Tibial artery (tissue), 4 donors: ENCODE results near the gene TNS4.

Experiments
- DNase-seq, 2 donors: peaks; one replicate each; pipeline ENCODE4 v3.0.0-alpha.2; 2019
- H3K27ac ChIP-seq, 2 donors: fragments of 200-600 bp; sonication (generic) in 1 of 2; 1 replicate in 1 of 2; 2 replicates in 1 of 2; pipeline ENCODE4 v1.5.1; 2018 to 2019; ENCODE audit warnings: mild to moderate bottlenecking in 1 of 2
- H3K27me3 ChIP-seq, 2 donors: fragments of 200-600 bp; sonication (generic) in 1 of 2; one replicate each; pipeline versions ENCODE4 v1.5.1 to v1.6.0; 2016 to 2019
- H3K36me3 ChIP-seq, 3 donors: fragments of 200-600 bp; sonication (generic) in 2 of 3; one replicate each; pipeline ENCODE4 v1.5.1; 2016 to 2019; ENCODE audit warnings: mild to moderate bottlenecking in 2 of 3
- H3K4me1 ChIP-seq, 4 donors: fragments of 200-600 bp; sonication (generic) in 2 of 4; 1 replicate in 3 of 4; 2 replicates in 1 of 4; pipeline ENCODE4 v1.5.1; 2016 to 2019
- H3K4me3 ChIP-seq, 2 donors: fragments of 200-600 bp; sonication (generic) in 1 of 2; 1 replicate in 1 of 2; 2 replicates in 1 of 2; pipeline ENCODE4 v1.5.1; 2018 to 2019; ENCODE audit warnings: mild to moderate bottlenecking in 2 of 2
- H3K9me3 ChIP-seq, 3 donors: fragments of 200-600 bp; sonication (generic) in 1 of 3; one replicate each; pipeline ENCODE4 v1.5.1; 2016 to 2019
- CTCF ChIP-seq, 2 experiments: fragments of 200-600 bp in 1 of 2; fragments of 450-650 bp in 1 of 2; IDR thresholded peaks; one replicate each; pipeline ENCODE4 v1.5.1; 2017 to 2019; ENCODE audit warnings: antibody characterized with exemption in 2 of 2, mild to moderate bottlenecking in 1 of 2, moderate library complexity in 1 of 2
- intact Hi-C: fragments of 100-400 bp; cut with DNase I; formaldehyde crosslinking; loops from one replicate; pipeline ENCODE4 v1.15.0; 2023; ENCODE audit warnings: low total_unique reads

Gene TNS4

GRCh38 chr17:40541060-40541872 is 39.8 kb upstream of the TNS4 start:
- no peaks in the 10 kb centered on the region for H3K9me3 ChIP-seq
- peak in 1 of 2 donors; percentile 53 for DNase-seq
- no peaks in the 10 kb centered on the region for H3K36me3 ChIP-seq
- H3K4me1 ChIP-seq: peaks cover 10 to 70% (median 61%) of the 10 kb centered on the region in 4 donors
- no peak overlapping the region for H3K4me3 ChIP-seq
- intact Hi-C loops: no loop called here
- TF ChIP-seq CTCF (IDR thresholded peaks at IDR 0.05): no peak
- no peaks in the 10 kb centered on the region for H3K27me3 ChIP-seq
- H3K27ac ChIP-seq: peak overlapping the region; percentile 88 to 91

GRCh38 chr17:40540448-40540847 is 39.0 kb upstream of the TNS4 start:
- Histone ChIP-seq H3K4me1 (peaks cover 10 to 78% (median 68%) of the 10 kb centered on the region in 4 donors), H3K27me3 (no peaks in the 10 kb centered on the region), H3K4me3 (no peak overlapping the region), H3K27ac (peak overlapping the region; percentile 88 to 91), H3K36me3 (no peaks in the 10 kb centered on the region), H3K9me3 (no peaks in the 10 kb centered on the region)
- TF ChIP-seq CTCF (IDR thresholded peaks at IDR 0.05): no peak
- intact Hi-C loops: no loop called here
- peak in 1 of 2 donors; percentile 61 for DNase-seq

GRCh38 chr17:40539711-40540411 is 38.4 kb upstream of the TNS4 start:
- Histone ChIP-seq H3K4me3 (no peak overlapping the region), H3K36me3 (no peaks in the 10 kb centered on the region), H3K27me3 (no peaks in the 10 kb centered on the region), H3K4me1 (peaks cover 10 to 78% (median 69%) of the 10 kb centered on the region in 4 donors), H3K27ac (peak overlapping the region; percentile 88 to 91), H3K9me3 (no peaks in the 10 kb centered on the region)
- no peak for TF ChIP-seq CTCF (IDR thresholded peaks at IDR 0.05)
- no peak for DNase-seq
- intact Hi-C loops: loop anchor here (10.0 kb wide), 1 partner anchor 185 kb away; no protein-coding TSS in a partner anchor

GRCh38 chr17:40538936-40539705 is 37.7 kb upstream of the TNS4 start:
- no peak for TF ChIP-seq CTCF (IDR thresholded peaks at IDR 0.05)
- no peaks in the 10 kb centered on the region for H3K36me3 ChIP-seq
- peaks cover 10 to 78% (median 69%) of the 10 kb centered on the region in 4 donors for H3K4me1 ChIP-seq
- DNase-seq: no peak
- peak overlapping the region; percentile 88 to 91 for H3K27ac ChIP-seq
- H3K4me3 ChIP-seq: no peak overlapping the region
- intact Hi-C loops: loop anchor here (10.0 kb wide), 1 partner anchor 184 kb away; no protein-coding TSS in a partner anchor
- H3K27me3 ChIP-seq: no peaks in the 10 kb centered on the region
- H3K9me3 ChIP-seq: no peaks in the 10 kb centered on the region
